ENCODE results near the gene HSPB9.

The HSPB9 gene

DNA sequence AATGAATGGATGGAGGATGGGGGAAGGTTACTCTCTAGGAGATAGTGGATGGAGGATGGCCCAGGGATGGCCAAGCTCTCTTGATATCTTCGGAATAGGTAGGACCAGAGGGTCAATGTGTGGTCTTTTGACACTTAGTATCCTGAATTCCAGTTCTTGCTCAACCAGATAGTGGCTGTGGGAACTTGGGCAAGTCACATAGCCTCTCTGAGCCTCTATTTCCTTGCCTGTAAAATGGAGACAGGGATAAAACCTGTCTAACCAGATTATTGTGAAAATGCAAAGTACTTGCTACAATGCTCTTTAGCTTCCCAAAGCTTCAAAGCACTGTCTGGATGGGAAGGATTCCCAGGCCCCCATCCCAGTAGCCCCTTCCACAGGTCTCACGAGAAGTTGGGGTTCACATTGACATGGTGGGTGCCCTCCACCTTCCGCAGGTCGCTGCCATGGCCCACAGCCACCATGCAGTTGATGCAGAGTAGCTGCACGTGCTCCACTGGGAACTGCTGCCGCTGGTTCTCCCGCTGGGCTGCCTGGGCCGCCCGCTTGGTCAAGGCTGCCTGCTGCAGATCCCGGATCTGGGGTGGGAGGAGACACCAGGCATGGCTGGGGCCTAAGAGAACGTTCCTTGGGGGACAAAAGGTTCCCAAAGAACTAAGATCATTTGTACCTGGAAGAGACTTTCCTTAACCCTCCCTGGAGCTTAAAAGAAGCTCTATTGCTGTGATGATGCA is 19.2 kb upstream of the HSPB9 start:
- DNase-seq (ENCODE audit: low spot score) = no peak
- in situ Hi-C loops (cut with MboI; ENCODE audit: low pct_unique_long_range_greater_than_20kb, low sequenced_read_pairs, unreplicated experiment) = loop anchor here (10.0 to 25.0 kb wide), 2 partner anchors 139 to 366 kb away; partner anchors contain the start of genes CNP and HAP1
- TF ChIP-seq, protein P1, sequence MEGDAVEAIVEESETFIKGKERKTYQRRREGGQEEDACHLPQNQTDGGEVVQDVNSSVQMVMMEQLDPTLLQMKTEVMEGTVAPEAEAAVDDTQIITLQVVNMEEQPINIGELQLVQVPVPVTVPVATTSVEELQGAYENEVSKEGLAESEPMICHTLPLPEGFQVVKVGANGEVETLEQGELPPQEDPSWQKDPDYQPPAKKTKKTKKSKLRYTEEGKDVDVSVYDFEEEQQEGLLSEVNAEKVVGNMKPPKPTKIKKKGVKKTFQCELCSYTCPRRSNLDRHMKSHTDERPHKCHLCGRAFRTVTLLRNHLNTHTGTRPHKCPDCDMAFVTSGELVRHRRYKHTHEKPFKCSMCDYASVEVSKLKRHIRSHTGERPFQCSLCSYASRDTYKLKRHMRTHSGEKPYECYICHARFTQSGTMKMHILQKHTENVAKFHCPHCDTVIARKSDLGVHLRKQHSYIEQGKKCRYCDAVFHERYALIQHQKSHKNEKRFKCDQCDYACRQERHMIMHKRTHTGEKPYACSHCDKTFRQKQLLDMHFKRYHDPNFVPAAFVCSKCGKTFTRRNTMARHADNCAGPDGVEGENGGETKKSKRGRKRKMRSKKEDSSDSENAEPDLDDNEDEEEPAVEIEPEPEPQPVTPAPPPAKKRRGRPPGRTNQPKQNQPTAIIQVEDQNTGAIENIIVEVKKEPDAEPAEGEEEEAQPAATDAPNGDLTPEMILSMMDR (IDR thresholded peaks at IDR 0.05; ENCODE audit: extremely low read depth, insufficient read depth, missing control alignments) = no peak

- no peak for DNase-seq (ENCODE audit: low spot score)
- in situ Hi-C loops (cut with MboI; ENCODE audit: low pct_unique_long_range_greater_than_20kb, low sequenced_read_pairs, unreplicated experiment) = loop anchor here (10.0 to 25.0 kb wide), 2 partner anchors 139 to 367 kb away; partner anchors contain the start of genes CNP and HAP1
- TF ChIP-seq, protein P1 (IDR thresholded peaks at IDR 0.05; ENCODE audit: extremely low read depth, insufficient read depth, missing control alignments) = no peak
Observed at GRCh38 chr17:42104264-42104663, 18.3 kb upstream of the HSPB9 start.

- no peak for DNase-seq (ENCODE audit: low spot score)
- TF ChIP-seq, protein P1 (IDR thresholded peaks at IDR 0.05; ENCODE audit: extremely low read depth, insufficient read depth, missing control alignments) = no peak
- in situ Hi-C loops (cut with MboI; ENCODE audit: low pct_unique_long_range_greater_than_20kb, low sequenced_read_pairs, unreplicated experiment) = loop anchor here (10.0 to 25.0 kb wide), 2 partner anchors 141 to 369 kb away; partner anchors contain the start of genes CNP and HAP1
Observed at GRCh38 chr17:42106009-42106408, 16.6 kb upstream of the HSPB9 start.

GRCh38 chr17:42107124-42107523 is 15.5 kb upstream of the HSPB9 start:
- TF ChIP-seq, protein P1 (IDR thresholded peaks at IDR 0.05; ENCODE audit: extremely low read depth, insufficient read depth, missing control alignments) = no peak
- DNase-seq (ENCODE audit: low spot score) = no peak

DNA sequence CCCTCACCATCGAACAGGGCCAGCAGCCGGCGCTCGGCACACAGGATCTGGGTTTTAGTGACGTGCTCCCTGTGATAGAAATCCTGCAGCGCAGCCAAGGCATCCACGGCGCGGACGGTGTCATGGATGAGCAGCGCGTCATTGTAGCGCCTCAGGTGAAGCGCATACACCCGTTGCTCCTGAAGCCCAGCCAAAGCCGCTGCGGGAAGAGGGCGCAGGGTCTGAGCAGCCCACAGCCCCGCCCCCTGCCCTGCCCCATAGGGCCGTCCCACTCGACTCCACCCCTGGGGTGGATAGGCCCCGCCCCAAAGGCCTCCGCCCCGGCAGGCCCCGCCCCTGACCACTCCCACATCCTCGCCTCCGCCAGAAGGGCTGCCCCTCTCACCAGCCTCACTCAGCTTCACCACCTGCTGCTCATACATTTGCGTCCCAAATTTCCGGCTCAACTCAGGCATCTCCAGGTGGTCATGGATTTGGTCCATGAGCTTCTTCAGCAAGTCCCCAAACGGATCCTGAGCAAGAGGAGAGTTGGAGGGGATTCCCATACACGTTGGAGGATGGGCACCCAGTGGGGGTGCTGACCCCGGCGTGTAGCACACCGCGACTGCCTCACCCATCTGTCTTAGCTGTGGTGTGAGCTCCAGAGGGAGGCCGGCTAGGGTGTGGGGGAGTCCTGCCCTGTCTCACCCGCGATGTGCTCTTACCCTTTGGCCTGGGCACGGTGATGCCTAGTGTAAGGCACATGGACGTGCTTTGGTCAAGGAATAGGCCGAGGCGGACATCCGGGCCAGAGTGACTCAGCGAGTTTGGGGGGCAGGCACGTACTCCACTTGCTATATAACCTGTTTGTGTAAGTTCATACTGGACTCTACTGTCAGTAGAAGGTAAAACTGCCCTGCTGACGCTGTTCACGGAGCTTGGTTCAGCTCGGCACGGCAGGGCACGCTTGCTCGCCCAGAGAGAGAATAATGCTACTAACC is 14.7 kb upstream of the HSPB9 start:
- TF ChIP-seq, protein P1 (IDR thresholded peaks at IDR 0.05; ENCODE audit: extremely low read depth, insufficient read depth, missing control alignments) = no peak
- DNase-seq (ENCODE audit: low spot score) = peak; percentile 98
- in situ Hi-C loops (cut with MboI; ENCODE audit: low pct_unique_long_range_greater_than_20kb, low sequenced_read_pairs, unreplicated experiment) = loop anchor here (10.0 to 25.0 kb wide), 2 partner anchors 143 to 371 kb away; partner anchors contain the start of genes CNP and HAP1

More at GRCh38 chr17:42107124-42107523, 15.5 kb upstream of the HSPB9 start:
- in situ Hi-C loops (cut with MboI; ENCODE audit: low pct_unique_long_range_greater_than_20kb, low sequenced_read_pairs, unreplicated experiment) = loop anchor here (10.0 to 25.0 kb wide), 2 partner anchors 142 to 370 kb away; partner anchors contain the start of genes CNP and HAP1

DNA sequence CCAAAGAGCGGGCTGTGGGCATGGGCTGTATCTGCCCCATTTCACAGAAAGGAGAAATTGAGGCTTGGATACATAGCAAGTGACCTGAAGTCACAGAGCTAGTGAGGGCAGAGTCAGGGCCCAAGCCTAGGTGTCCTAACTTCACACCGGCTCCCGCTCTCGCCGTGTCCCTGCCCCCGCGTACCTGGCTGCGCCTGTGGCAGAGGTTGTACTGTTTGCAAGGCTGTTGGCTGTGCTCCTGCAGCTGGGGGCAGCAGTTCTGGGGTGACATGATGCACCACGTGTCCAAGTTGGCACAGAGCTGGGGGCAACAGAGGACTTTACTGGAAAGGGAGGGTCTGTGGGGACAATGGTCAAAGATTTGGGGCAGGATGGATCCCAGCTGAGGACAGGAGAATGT is 13.5 kb upstream of the HSPB9 start:
- in situ Hi-C loops (cut with MboI; ENCODE audit: low pct_unique_long_range_greater_than_20kb, low sequenced_read_pairs, unreplicated experiment) = loop anchor here (10.0 to 25.0 kb wide), 2 partner anchors 144 to 372 kb away; partner anchors contain the start of genes CNP and HAP1
- TF ChIP-seq, protein P1 (IDR thresholded peaks at IDR 0.05; ENCODE audit: extremely low read depth, insufficient read depth, missing control alignments) = no peak
- DNase-seq (ENCODE audit: low spot score) = no peak

All from GM13977 (cell line).